Adrenal gland (tissue), 12 donors: Measurements from ENCODE around the gene CHN2. TPM values are rescaled to one million over a fixed set of nuclear protein-coding genes. Genes with fewer than 3 reads are reported as not detected.

Experiments
- DNase-seq, 7 donors: peaks; one replicate each; pipeline ENCODE4 v3.0.0-alpha.2; 2019 to 2020
- H3K27ac ChIP-seq, 5 donors: fragments of 200-600 bp; sonication (generic) in 4 of 5; 1 replicate in 3 of 5; 2 replicates in 2 of 5; pipeline versions ENCODE4 v1.5.1 to v1.8.0; 2016 to 2020; ENCODE audit warnings: mild to moderate bottlenecking in 1 of 5
- H3K27me3 ChIP-seq: fragments of 200-600 bp; 2 replicates; pipeline ENCODE4 v1.8.0; 2021
- H3K36me3 ChIP-seq, 2 donors: fragments of 200-600 bp; replicated peaks in 1 of 2; 1 replicate in 1 of 2; 2 replicates in 1 of 2; pipeline versions ENCODE4 v1.5.1 to v1.8.0; 2018 to 2022
- H3K4me1 ChIP-seq, 2 donors: fragments of 200-600 bp; replicated peaks in 1 of 2; 1 replicate in 1 of 2; 2 replicates in 1 of 2; pipeline versions ENCODE4 v1.5.1 to v1.8.0; 2018 to 2021
- H3K4me3 ChIP-seq, 4 donors: fragments of 200-600 bp; sonication (generic) in 3 of 4; one replicate each; pipeline ENCODE4 v1.5.1; 2016 to 2018
- H3K9me3 ChIP-seq, 3 donors: fragments of 200-600 bp; sonication (generic) in 1 of 3; replicated peaks in 1 of 3; 1 replicate in 2 of 3; 2 replicates in 1 of 3; pipeline versions ENCODE4 v1.5.1 to v1.8.0; 2016 to 2021
- CTCF ChIP-seq, 6 experiments: fragments of 450-650 bp in 4 of 6; fragments of 200-600 bp in 2 of 6; sonication (generic) in 1 of 6; IDR thresholded peaks; 1 replicate in 5 of 6; 2 replicates in 1 of 6; pipeline versions ENCODE4 v1.5.1 to v1.8.0; 2016 to 2021; ENCODE audit warnings: antibody characterized with exemption in 6 of 6, mild to moderate bottlenecking in 2 of 6, moderate library complexity in 1 of 6
- POLR2A ChIP-seq, 2 donors: fragments of 450-650 bp; IDR thresholded peaks; one replicate each; pipeline ENCODE4 v1.6.1; 2017; ENCODE audit warnings: antibody characterized with exemption in 2 of 2, mild to moderate bottlenecking in 2 of 2, moderate library complexity in 1 of 2
- WGBS, 4 donors: extraction: QIAGEN DNeasy Blood & Tissue Kit in 2 of 4; methylation state at CpG; one replicate each; pipeline versions ENCODE4 v1.1.5 to v1.1.7; 2013 to 2017; 5-methylcytosine and 5-hydroxymethylcytosine counted together
- intact Hi-C, 2 donors: fragments of 100-400 bp; cut with DNase I; formaldehyde crosslinking; loops; one replicate each; pipeline versions ENCODE4 v1.14.1 to v1.15.0; 2022 to 2023
- polyA plus RNA-seq, 3 donors: library from polyadenylated mRNA; stranded (reverse); fragments of 200-250 nt in 2 of 3; fragments of 350-450 nt in 1 of 3; fragmentation: Illumina TruSeq in 1 of 3; extraction: RNeasy Lipid Tissue Mini Kit (QIAGEN cat#74804) in 1 of 3; gene quantifications; one replicate each; pipeline ENCODE4 v1.2.3, GENCODE V29; 2013 to 2014
- total RNA-seq, 9 donors: library from RNA; depleted of rRNA in 4 of 9; stranded (reverse); fragments of >200 nt in 4 of 9; fragments of 120-200 nt in 1 of 9; fragmentation: NEBNext Ultra II Directional in 1 of 9; extraction: Animal tissue kit (Norgen Biotek cat#: 25700) in 1 of 9; gene quantifications; one replicate each; pipeline versions ENCODE4 v1.1.0 to v1.2.4, GENCODE V29; 2013 to 2023
- donor health status: healthy with polysubstance abuse.
- donor health status: Bipolar disorder and iron deficiency.
- donor health status: DM: yes; HTN: yes; CAD: no.
- donor health status: DM: no; HTN: no; CAD: no.
- donor health status: DM: no; HTN: no; CAD: no.
- donor health status: DM: yes; HTN: yes; CAD: no.

Gene CHN2
- total and polyA plus RNA-seq, 12 donors = 2.7 to 35.4 (median 11.5) TPM

DNA sequence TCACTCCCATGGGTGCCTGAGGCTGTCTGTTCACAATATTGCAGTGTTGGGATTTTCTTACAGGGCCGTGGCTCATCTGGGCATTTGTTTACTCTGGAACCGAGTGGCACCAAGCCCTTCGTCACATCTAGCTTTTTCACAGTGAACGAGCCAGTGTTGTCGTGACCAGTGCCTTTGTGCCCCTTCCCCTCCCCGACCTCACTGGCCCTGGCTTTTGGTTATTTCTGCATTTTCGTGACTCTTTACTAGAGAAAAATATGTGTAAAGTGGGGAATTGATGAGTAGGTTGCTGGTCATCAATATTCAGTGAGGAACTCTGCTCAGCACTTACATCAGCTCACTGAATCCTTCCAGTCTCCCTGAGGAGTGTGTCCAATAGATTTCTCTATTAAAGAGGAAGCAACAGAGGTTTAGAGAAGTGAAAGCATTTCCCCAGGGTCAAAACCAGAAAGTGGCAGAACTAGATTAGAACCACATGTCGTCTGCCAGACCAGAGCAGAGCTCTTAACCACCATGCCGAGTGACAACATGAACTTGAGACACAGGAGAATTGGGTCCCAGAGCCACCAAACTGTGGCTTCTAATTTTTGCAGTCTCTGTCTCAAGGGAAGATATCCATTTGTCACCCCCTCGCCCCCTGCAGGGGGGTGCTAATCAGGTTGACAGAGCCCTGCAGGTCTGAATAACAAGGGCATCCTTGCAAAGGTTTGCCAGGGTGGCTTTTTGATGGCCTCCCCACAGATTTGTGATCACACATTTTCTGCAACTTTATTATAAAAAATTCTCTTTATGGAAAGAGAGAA is 125.3 kb downstream of the CHN2 start:
- Histone ChIP-seq H3K36me3 (no peaks in the 10 kb centered on the region), H3K27me3 (no peaks in the 10 kb centered on the region), H3K27ac (peak overlapping the region in 1 of 5 donors; percentile 25), H3K4me1 (peaks cover 0 to 13% of the 10 kb centered on the region in 2 donors), H3K9me3 (no peaks in the 10 kb centered on the region), H3K4me3 (no peak overlapping the region)
- peak in 2 of 7 donors; percentile 22 to 29 for DNase-seq
- WGBS, 4 donors = 47 to 59% (median 58%) methylated on average over 10 of the region's 10 CpGs
- TF ChIP-seq CTCF (IDR thresholded peaks at IDR 0.05) (no peak), POLR2A (IDR thresholded peaks at IDR 0.05) (no peak)
- intact Hi-C loops = loop anchor here in 1 of 2 donors (10.0 kb wide), 1 partner anchor 125 kb away; the partner anchor contains the start of gene CHN2

DNA sequence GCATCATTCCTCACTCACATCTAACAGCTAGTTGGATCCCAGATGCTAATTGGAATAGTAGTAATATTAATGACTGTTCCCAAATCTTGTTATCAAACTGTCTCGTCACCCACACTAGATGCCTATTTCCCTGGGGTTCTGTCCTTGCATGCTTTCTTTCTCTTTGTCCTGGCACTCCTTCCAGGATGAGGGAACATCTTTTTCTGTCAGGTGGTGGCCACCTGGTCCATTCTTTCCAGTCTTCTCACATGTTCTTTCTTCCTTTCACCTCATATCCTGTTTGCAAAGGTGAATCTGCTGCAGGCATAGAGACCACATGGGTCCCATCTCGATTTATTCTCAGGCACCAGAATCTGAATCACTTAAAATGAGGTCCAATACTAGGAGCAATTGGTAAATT is 126.0 kb downstream of the CHN2 start:
- WGBS, 4 donors = 75 to 83% (median 80%) methylated on average over 2 of the region's 2 CpGs
- Histone ChIP-seq H3K36me3 (no peaks in the 10 kb centered on the region), H3K27ac (no peak overlapping the region), H3K27me3 (no peaks in the 10 kb centered on the region), H3K4me1 (peaks cover 0 to 13% of the 10 kb centered on the region in 2 donors), H3K9me3 (no peaks in the 10 kb centered on the region), H3K4me3 (no peak overlapping the region)
- no peak for DNase-seq
- intact Hi-C loops = loop anchor here in 1 of 2 donors (10.0 kb wide), 1 partner anchor 126 kb away; the partner anchor contains the start of gene CHN2
- TF ChIP-seq CTCF (IDR thresholded peaks at IDR 0.05) = no peak
- no peak for TF ChIP-seq POLR2A (IDR thresholded peaks at IDR 0.05)

GRCh38 chr7:29322023-29322712 is 127.6 kb downstream of the CHN2 start:
- TF ChIP-seq POLR2A (IDR thresholded peaks at IDR 0.05) = no peak
- TF ChIP-seq CTCF (IDR thresholded peaks at IDR 0.05) = no peak
- no peak overlapping the region for H3K4me3 ChIP-seq
- no peak for DNase-seq
- intact Hi-C loops = loop anchor here in 1 of 2 donors (10.0 kb wide), 1 partner anchor 127 kb away; the partner anchor contains the start of gene CHN2
- no peaks in the 10 kb centered on the region for H3K9me3 ChIP-seq
- no peak overlapping the region for H3K27ac ChIP-seq
- peaks cover 0 to 13% of the 10 kb centered on the region in 2 donors for H3K4me1 ChIP-seq
- no peaks in the 10 kb centered on the region for H3K36me3 ChIP-seq
- H3K27me3 ChIP-seq = no peaks in the 10 kb centered on the region
- 83 to 87% (median 86%) methylated on average over 3 of the region's 3 CpGs for WGBS, 4 donors

DNA sequence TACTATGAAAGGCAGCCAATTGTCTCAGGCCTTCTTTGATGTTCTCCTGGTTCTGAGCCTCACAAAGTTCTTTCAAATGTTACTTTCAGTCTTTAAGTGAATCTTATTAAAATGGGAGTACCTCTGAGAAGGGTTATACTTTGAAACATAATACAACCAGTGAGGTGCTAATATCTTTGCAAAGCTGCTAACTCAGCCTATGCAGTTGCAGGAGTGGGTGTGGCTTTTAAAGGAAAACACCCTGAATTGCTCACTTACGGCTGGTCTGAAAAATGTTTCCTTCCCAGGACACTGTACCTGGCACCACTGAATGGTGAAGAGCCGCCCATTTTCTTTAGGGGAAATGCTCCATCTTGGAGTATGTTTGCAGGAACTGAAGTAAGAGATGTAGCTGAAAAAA is 130.9 kb downstream of the CHN2 start:
- no peaks in the 10 kb centered on the region for H3K27me3 ChIP-seq
- H3K9me3 ChIP-seq = no peaks in the 10 kb centered on the region
- H3K4me1 ChIP-seq = peaks cover 0 to 12% of the 10 kb centered on the region in 2 donors
- WGBS, 4 donors = 81 to 95% (median 91%) methylated on average over 2 of the region's 2 CpGs
- H3K27ac ChIP-seq = no peak overlapping the region
- H3K4me3 ChIP-seq = no peak overlapping the region
- no peak for TF ChIP-seq CTCF (IDR thresholded peaks at IDR 0.05)
- no peak for TF ChIP-seq POLR2A (IDR thresholded peaks at IDR 0.05)
- no peak for DNase-seq
- intact Hi-C loops = loop anchor here in 1 of 2 donors (10.0 kb wide), 1 partner anchor 131 kb away; the partner anchor contains the start of gene CHN2
- no peaks in the 10 kb centered on the region for H3K36me3 ChIP-seq
